Endometrial microvascular endothelial cells (primary cell): ENCODE results near the gene RNU1-4. TPM values are rescaled to one million over a fixed set of nuclear protein-coding genes. Genes with fewer than 3 reads are reported as not detected.
"Not testable (repeated sequence)": the region's sequence is repeated elsewhere in the genome, so short reads cannot be mapped to it uniquely, and the experiment has no call there.

Experiments used
- in situ Hi-C: cut with HindIII; loops from 2 replicates; pipeline ENCODE4 v1.10.0; 2017; ENCODE audit warnings: low sequenced_read_pairs, low pct_unique_long_range_greater_than_20kb; ENCODE audit errors: inconsistent ontology term
- total RNA-seq: library from RNA; depleted of rRNA; stranded (reverse); fragments of >200 nt; gene quantifications from one replicate; pipeline ENCODE4 v1.2.3, GENCODE V29; 2015; ENCODE audit errors: inconsistent ontology term

Gene RNU1-4
- total RNA-seq, 1 donor from 2014 or later = not detected

DNA sequence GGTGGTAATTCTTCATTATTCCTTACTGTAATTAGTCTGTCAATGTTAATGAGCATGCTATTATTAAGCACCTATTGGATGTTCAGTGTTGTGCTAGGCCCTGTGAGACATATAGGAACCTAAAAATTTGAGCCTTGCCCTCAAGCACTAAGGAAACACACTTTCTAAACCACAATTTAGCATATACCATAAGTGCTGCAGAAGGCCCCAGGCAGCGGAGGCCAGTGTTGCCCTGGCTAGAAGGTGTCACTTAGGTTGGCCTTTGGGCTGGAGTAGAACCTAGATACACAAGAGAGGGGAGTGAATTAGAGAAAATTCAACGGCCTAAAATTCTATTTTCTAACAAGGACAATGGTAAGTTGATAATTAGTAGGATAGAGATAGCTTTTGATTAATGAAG lies 44.6 kb downstream of the RNU1-4 start:
- in situ Hi-C loops = not testable (repeated sequence)

DNA sequence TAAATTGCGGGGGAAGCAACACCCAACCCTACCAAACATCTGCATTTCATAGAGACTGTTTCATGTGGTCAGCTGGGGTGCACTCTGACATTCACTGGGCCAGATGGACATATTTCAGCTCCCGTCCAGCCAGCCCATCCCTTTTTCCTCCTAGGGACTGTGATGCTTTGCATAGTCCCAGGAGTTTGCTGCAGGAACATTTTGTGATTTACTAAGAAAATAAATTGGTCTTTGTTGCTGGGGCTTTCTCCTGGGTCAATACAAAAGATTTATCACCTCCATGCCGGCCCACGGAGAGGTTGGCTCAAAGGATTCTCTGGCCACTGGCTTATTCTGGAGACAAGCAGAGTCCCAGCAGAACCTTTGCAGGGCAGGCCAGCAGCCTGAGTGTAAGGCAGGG lies 46.0 kb downstream of the RNU1-4 start:
- in situ Hi-C loops = not testable (repeated sequence)

GRCh38 chr1:16787175-16787574 lies 46.9 kb downstream of the RNU1-4 start:
- in situ Hi-C loops = not testable (repeated sequence)

- in situ Hi-C loops = not testable (repeated sequence)
Measured at GRCh38 chr1:16787711-16788110, 47.4 kb downstream of the RNU1-4 start.

Other genes starting within 250 kb of the RNU1-4 start
- not detected for gene RNU1-1, start 226.2 kb upstream of the RNU1-4 start, total RNA-seq
- 16.7 TPM for gene NBPF1, start 127.0 kb upstream of the RNU1-4 start, total RNA-seq
- gene RNU1-3, start 73.6 kb upstream of the RNU1-4 start, total RNA-seq = not detected
- not detected for gene RNU1-2, start 155.5 kb downstream of the RNU1-4 start, total RNA-seq
- gene CROCC, start 181.4 kb downstream of the RNU1-4 start, total RNA-seq = 22.7 TPM
- 10.4 TPM for gene MFAP2, start 240.1 kb downstream of the RNU1-4 start, total RNA-seq